ENCODE data around the gene B4GAT1.
"Not testable (repeated sequence)": the region's sequence is repeated elsewhere in the genome, so short reads cannot be mapped to it uniquely, and the experiment has no call there.

B4GAT1 gene

GRCh38 chr11:66347425-66348276 lies at the start of gene B4GAT1:
Gene B4GAT1 (minus strand): TSS chr11:66347629. CDS start chr11:66347545, 84 bp downstream.
- peak; percentile 63 for DNase-seq (ENCODE audit: low read depth)

GRCh38 chr11:66393954-66394353 lies 46.5 kb upstream of the B4GAT1 start:
- no peak for DNase-seq (ENCODE audit: low read depth)

GRCh38 chr11:66391322-66391721 lies 43.9 kb upstream of the B4GAT1 start:
- DNase-seq (ENCODE audit: low read depth), result no peak

- peak; percentile 61 for DNase-seq (ENCODE audit: low read depth)
Measured at GRCh38 chr11:66388780-66389386, 41.5 kb upstream of the B4GAT1 start.

- peak; percentile 72 for DNase-seq (ENCODE audit: low read depth)
Measured at GRCh38 chr11:66386171-66387069, 39.0 kb upstream of the B4GAT1 start.

- DNase-seq (ENCODE audit: low read depth), result not testable (repeated sequence)
Measured at GRCh38 chr11:66384316-66384715, 36.9 kb upstream of the B4GAT1 start.

GRCh38 chr11:66380264-66380663 lies 32.8 kb upstream of the B4GAT1 start:
- DNase-seq (ENCODE audit: low read depth), result not testable (repeated sequence)

GRCh38 chr11:66373690-66374287 lies 26.4 kb upstream of the B4GAT1 start:
- DNase-seq (ENCODE audit: low read depth), result not testable (repeated sequence)

GRCh38 chr11:66373265-66373664 lies 25.8 kb upstream of the B4GAT1 start:
- DNase-seq (ENCODE audit: low read depth), result no peak

- DNase-seq (ENCODE audit: low read depth), result no peak
Measured at GRCh38 chr11:66371627-66372415, 24.4 kb upstream of the B4GAT1 start, which contains the start of gene SLC29A2. Gene SLC29A2 (minus strand): TSS chr11:66371760. CDS start chr11:66371591, 169 bp downstream.

- DNase-seq (ENCODE audit: low read depth), result no peak
Measured at GRCh38 chr11:66369073-66369894, 21.9 kb upstream of the B4GAT1 start.

GRCh38 chr11:66368484-66368883 lies 21.1 kb upstream of the B4GAT1 start:
- no peak for DNase-seq (ENCODE audit: low read depth)

GRCh38 chr11:66367561-66368312 lies 20.3 kb upstream of the B4GAT1 start:
- no peak for DNase-seq (ENCODE audit: low read depth)

GRCh38 chr11:66366844-66367477 lies 19.5 kb upstream of the B4GAT1 start:
- DNase-seq (ENCODE audit: low read depth), result no peak

GRCh38 chr11:66365711-66366619 lies 18.5 kb upstream of the B4GAT1 start:
- DNase-seq (ENCODE audit: low read depth), result no peak

- DNase-seq (ENCODE audit: low read depth), result no peak
Measured at GRCh38 chr11:66365166-66365565, 17.7 kb upstream of the B4GAT1 start.

- no peak for DNase-seq (ENCODE audit: low read depth)
Measured at GRCh38 chr11:66363805-66364535, 16.5 kb upstream of the B4GAT1 start.
